Stomach smooth muscle (tissue), 2 donors: ENCODE results near the gene C1QTNF6.

Source experiments
- H3K27ac ChIP-seq: one replicate; pipeline ENCODE4 v1.7.0; 2013; ENCODE audit warnings: mild to moderate bottlenecking, low read length, inconsistent platforms
- H3K27me3 ChIP-seq, 2 donors: one replicate each; pipeline ENCODE4 v1.7.0; 2013; ENCODE audit warnings: low read length in 2 of 2; ENCODE audit not compliant: insufficient read depth in 2 of 2, control insufficient read depth in 1 of 2
- H3K36me3 ChIP-seq, 2 donors: one replicate each; pipeline ENCODE4 v1.7.0; 2013; ENCODE audit warnings: low read length in 2 of 2; ENCODE audit not compliant: control insufficient read depth in 2 of 2, insufficient read depth in 2 of 2
- H3K4me1 ChIP-seq: one replicate; pipeline ENCODE4 v1.7.0; 2013; ENCODE audit warnings: low read length; ENCODE audit not compliant: control insufficient read depth, insufficient read depth
- H3K4me3 ChIP-seq, 2 donors: one replicate each; pipeline ENCODE4 v1.7.0; 2013; ENCODE audit warnings: low read length in 2 of 2
- H3K9ac ChIP-seq, 2 donors: one replicate each; pipeline ENCODE4 v1.7.0; 2013; ENCODE audit warnings: low read length in 2 of 2, mild to moderate bottlenecking in 1 of 2
- H3K9me3 ChIP-seq, 2 donors: one replicate each; pipeline ENCODE4 v1.7.0; 2013; ENCODE audit warnings: low read length in 2 of 2; ENCODE audit not compliant: control insufficient read depth in 2 of 2
- donor health status: healthy.
- donor health status: Pancreatic carcinoma.

Gene C1QTNF6

GRCh38 chr22:37137131-37137530 lies 50.9 kb downstream of the C1QTNF6 start:
- Histone ChIP-seq H3K4me1 (no peaks in the 10 kb centered on the region), H3K9me3 (no peaks in the 10 kb centered on the region), H3K4me3 (no peak overlapping the region), H3K9ac (no peak overlapping the region), H3K27ac (no peak overlapping the region), H3K36me3 (no peaks in the 10 kb centered on the region), H3K27me3 (peaks cover 2% of the 10 kb centered on the region in 2 donors)

GRCh38 chr22:37135023-37135422 lies 53.0 kb downstream of the C1QTNF6 start:
- H3K9ac ChIP-seq, result no peak overlapping the region
- no peaks in the 10 kb centered on the region for H3K4me1 ChIP-seq
- H3K9me3 ChIP-seq, result no peaks in the 10 kb centered on the region
- H3K4me3 ChIP-seq, result no peak overlapping the region
- H3K27ac ChIP-seq, result no peak overlapping the region
- no peaks in the 10 kb centered on the region for H3K36me3 ChIP-seq
- peaks cover 0 to 2% of the 10 kb centered on the region in 2 donors for H3K27me3 ChIP-seq

- peaks cover 0 to under 1% of the 10 kb centered on the region in 2 donors for H3K27me3 ChIP-seq
- H3K36me3 ChIP-seq, result no peaks in the 10 kb centered on the region
- no peak overlapping the region for H3K9ac ChIP-seq
- H3K4me3 ChIP-seq, result no peak overlapping the region
- no peak overlapping the region for H3K27ac ChIP-seq
- H3K4me1 ChIP-seq, result no peaks in the 10 kb centered on the region
- no peaks in the 10 kb centered on the region for H3K9me3 ChIP-seq
Observed at GRCh38 chr22:37133304-37134018, 54.6 kb downstream of the C1QTNF6 start.

GRCh38 chr22:37132773-37133172 lies 55.3 kb downstream of the C1QTNF6 start:
- H3K27ac ChIP-seq, result no peak overlapping the region
- H3K9me3 ChIP-seq, result no peaks in the 10 kb centered on the region
- H3K36me3 ChIP-seq, result no peaks in the 10 kb centered on the region

More at GRCh38 chr22:37132773-37133172, 55.3 kb downstream of the C1QTNF6 start:
- no peak overlapping the region for H3K4me3 ChIP-seq
- H3K4me1 ChIP-seq, result no peaks in the 10 kb centered on the region
- no peak overlapping the region for H3K9ac ChIP-seq
- H3K27me3 ChIP-seq, result peaks cover 0 to 2% of the 10 kb centered on the region in 2 donors
